ENCODE measurements around the gene CELA2A. TPM values are rescaled to one million over a fixed set of nuclear protein-coding genes. Genes with fewer than 3 reads are reported as not detected.

CELA2A gene
- polyA plus RNA-seq, 2 donors: not detected

DNA sequence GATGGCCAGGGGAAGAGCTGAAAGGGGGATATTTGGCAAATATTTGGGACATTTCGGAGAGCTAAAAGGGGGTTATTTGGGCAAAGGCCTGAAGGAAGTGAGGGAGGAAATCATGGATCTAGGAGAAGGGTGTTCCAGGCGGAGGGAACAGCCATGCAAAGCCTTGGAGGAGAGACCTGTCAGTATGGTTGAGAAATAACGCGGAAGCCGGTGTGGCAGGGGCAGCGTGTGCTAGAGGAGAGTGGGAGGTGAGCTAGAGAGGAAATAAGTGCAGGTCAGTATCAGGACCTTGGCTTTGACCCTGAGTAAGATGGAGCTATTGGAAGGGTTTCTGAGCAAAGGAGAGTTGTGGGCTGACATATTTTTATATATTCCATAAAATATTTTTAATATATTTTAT lies 15.3 kb upstream of the CELA2A start:
- Histone ChIP-seq H3K27me3 (ENCODE audit: control insufficient read depth in 1 of 2, insufficient read depth in 2 of 2, low read length in 2 of 2) (no peaks in the 10 kb centered on the region), H3K36me3 (ENCODE audit: control insufficient read depth in 2 of 2, insufficient read depth in 2 of 2, low read length in 1 of 2) (no peaks in the 10 kb centered on the region), H3K4me3 (ENCODE audit: low read depth in 1 of 2, low read length in 2 of 2) (no peak overlapping the region), H3K27ac (ENCODE audit: low read depth in 2 of 2, low read length in 1 of 2) (no peak overlapping the region), H3K4me1 (ENCODE audit: control insufficient read depth in 2 of 2, insufficient read depth in 2 of 2, low read length in 1 of 2) (peaks cover 0 to 2% of the 10 kb centered on the region in 2 donors), H3K9me3 (ENCODE audit: control insufficient read depth in 2 of 2, insufficient read depth in 1 of 2, low read depth in 1 of 2, low read length in 1 of 2) (no peaks in the 10 kb centered on the region)
- 78 to 89% methylated on average over 6 of the region's 6 CpGs for WGBS, 2 donors

DNA sequence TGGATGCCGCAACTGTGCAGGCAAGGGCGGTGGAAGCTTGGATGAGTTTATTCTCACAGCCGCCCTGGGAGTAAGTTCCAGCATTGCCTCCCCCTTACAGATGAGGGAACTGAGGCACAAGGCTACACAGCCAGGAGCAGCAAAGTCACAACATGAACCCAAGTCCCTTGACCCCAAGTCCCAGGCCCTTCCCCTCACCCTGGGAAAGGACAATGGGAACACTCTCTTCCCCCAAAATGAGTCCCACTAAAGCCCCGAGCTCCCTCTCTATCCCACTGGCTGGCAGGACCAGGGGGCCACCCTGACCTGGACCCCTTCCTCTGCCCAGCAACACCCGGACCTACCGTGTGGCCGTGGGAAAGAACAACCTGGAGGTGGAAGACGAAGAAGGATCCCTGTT lies 14.4 kb upstream of the CELA2A start:
- no peak overlapping the region for H3K27ac ChIP-seq (ENCODE audit: low read depth in 2 of 2, low read length in 1 of 2)
- H3K27me3 ChIP-seq (ENCODE audit: control insufficient read depth in 1 of 2, insufficient read depth in 2 of 2, low read length in 2 of 2): no peaks in the 10 kb centered on the region
- H3K4me3 ChIP-seq (ENCODE audit: low read depth in 1 of 2, low read length in 2 of 2): no peak overlapping the region
- no peaks in the 10 kb centered on the region for H3K36me3 ChIP-seq (ENCODE audit: control insufficient read depth in 2 of 2, insufficient read depth in 2 of 2, low read length in 1 of 2)
- 90 to 93% methylated on average over 8 of the region's 8 CpGs for WGBS, 2 donors
- no peaks in the 10 kb centered on the region for H3K9me3 ChIP-seq (ENCODE audit: control insufficient read depth in 2 of 2, insufficient read depth in 1 of 2, low read depth in 1 of 2, low read length in 1 of 2)
- H3K4me1 ChIP-seq (ENCODE audit: control insufficient read depth in 2 of 2, insufficient read depth in 2 of 2, low read length in 1 of 2): peaks cover 0 to 1% of the 10 kb centered on the region in 2 donors

DNA sequence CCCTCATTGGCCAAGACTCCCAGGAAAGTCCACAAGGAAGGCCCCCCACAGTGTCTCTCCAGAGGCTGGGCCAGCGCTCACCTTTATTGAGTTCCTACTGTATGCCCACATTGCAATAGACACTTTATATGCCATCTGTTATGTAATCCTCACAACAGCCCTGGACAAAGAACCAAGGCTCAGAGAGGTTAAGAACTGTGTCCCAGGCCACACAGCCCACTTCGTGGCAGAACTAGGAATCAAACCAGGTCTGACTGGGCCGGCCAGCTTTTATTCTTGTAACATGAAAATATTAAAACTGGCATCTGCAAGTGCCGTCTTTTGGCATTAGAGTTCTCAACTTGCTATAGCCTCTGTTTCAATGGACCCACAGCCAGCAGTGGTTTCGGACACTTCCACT lies 13.8 kb upstream of the CELA2A start:
- no peaks in the 10 kb centered on the region for H3K4me1 ChIP-seq (ENCODE audit: control insufficient read depth in 2 of 2, insufficient read depth in 2 of 2, low read length in 1 of 2)
- WGBS, 2 donors: 83 to 86% methylated on average over 5 of the region's 5 CpGs
- H3K36me3 ChIP-seq (ENCODE audit: control insufficient read depth in 2 of 2, insufficient read depth in 2 of 2, low read length in 1 of 2): no peaks in the 10 kb centered on the region
- H3K27me3 ChIP-seq (ENCODE audit: control insufficient read depth in 1 of 2, insufficient read depth in 2 of 2, low read length in 2 of 2): no peaks in the 10 kb centered on the region
- no peaks in the 10 kb centered on the region for H3K9me3 ChIP-seq (ENCODE audit: control insufficient read depth in 2 of 2, insufficient read depth in 1 of 2, low read depth in 1 of 2, low read length in 1 of 2)
- H3K27ac ChIP-seq (ENCODE audit: low read depth in 2 of 2, low read length in 1 of 2): no peak overlapping the region
- H3K4me3 ChIP-seq (ENCODE audit: low read depth in 1 of 2, low read length in 2 of 2): no peak overlapping the region

DNA sequence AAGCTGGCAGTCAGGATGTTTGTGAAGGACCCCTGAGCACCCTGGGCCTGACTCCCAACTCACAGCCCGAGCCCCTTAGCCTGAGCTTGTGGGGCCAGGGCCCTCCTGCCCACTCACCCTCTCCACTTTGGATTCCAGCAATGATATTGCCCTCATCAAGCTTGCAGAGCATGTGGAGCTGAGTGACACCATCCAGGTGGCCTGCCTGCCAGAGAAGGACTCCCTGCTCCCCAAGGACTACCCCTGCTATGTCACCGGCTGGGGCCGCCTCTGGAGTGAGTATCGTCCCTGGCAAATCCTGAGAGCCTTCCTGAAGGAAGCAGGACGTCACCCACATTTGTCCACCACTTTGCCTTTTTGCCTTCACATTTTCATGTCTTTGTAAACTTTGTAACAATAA lies 13.3 kb upstream of the CELA2A start:
- WGBS, 2 donors: 71 to 79% methylated on average over 5 of the region's 5 CpGs
- Histone ChIP-seq H3K27ac (ENCODE audit: low read depth in 2 of 2, low read length in 1 of 2) (no peak overlapping the region), H3K4me1 (ENCODE audit: control insufficient read depth in 2 of 2, insufficient read depth in 2 of 2, low read length in 1 of 2) (no peaks in the 10 kb centered on the region), H3K9me3 (ENCODE audit: control insufficient read depth in 2 of 2, insufficient read depth in 1 of 2, low read depth in 1 of 2, low read length in 1 of 2) (no peaks in the 10 kb centered on the region), H3K4me3 (ENCODE audit: low read depth in 1 of 2, low read length in 2 of 2) (no peak overlapping the region), H3K27me3 (ENCODE audit: control insufficient read depth in 1 of 2, insufficient read depth in 2 of 2, low read length in 2 of 2) (no peaks in the 10 kb centered on the region), H3K36me3 (ENCODE audit: control insufficient read depth in 2 of 2, insufficient read depth in 2 of 2, low read length in 1 of 2) (no peaks in the 10 kb centered on the region)

DNA sequence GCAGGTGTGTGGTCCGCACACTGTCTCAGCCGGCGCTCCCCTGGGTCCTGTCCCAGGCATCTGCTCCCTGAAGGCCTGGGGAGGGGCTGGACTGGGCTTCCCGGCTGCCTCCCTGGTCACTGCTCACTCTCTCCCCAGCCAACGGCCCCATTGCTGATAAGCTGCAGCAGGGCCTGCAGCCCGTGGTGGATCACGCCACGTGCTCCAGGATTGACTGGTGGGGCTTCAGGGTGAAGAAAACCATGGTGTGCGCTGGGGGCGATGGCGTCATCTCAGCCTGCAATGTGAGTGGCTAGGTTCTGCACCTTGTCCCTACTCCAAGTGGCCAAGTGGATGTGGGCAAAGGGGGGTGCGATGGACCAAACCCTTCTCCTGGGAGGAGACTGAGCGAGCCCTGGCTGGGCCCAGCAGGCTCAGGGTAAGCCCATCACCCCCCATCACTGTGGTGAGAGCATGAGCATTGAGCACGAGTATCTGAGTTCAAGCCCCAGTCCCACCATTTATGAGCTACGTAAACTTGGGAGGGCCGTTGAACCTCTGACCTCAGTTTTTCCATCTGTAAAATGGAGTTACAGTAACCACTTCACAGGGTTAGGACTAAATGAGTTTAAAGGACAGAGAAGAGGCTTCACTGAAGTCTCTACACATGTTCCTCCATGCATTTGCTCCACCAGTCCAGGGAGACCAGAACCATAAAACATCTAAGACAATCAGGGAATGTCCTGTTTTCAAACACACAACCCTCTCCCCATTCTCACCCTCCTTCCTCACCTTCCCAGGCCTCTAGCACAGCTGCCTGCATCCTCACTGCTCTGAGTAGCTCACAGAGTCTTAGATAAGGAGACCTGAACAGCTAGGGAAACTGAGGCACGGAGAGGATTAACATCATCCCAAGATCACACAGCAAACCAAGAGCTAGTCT lies 11.8 kb upstream of the CELA2A start:
- Histone ChIP-seq H3K4me3 (ENCODE audit: low read depth in 1 of 2, low read length in 2 of 2) (no peak overlapping the region), H3K9me3 (ENCODE audit: control insufficient read depth in 2 of 2, insufficient read depth in 1 of 2, low read depth in 1 of 2, low read length in 1 of 2) (no peaks in the 10 kb centered on the region), H3K36me3 (ENCODE audit: control insufficient read depth in 2 of 2, insufficient read depth in 2 of 2, low read length in 1 of 2) (no peaks in the 10 kb centered on the region), H3K27me3 (ENCODE audit: control insufficient read depth in 1 of 2, insufficient read depth in 2 of 2, low read length in 2 of 2) (no peaks in the 10 kb centered on the region), H3K4me1 (ENCODE audit: control insufficient read depth in 2 of 2, insufficient read depth in 2 of 2, low read length in 1 of 2) (no peaks in the 10 kb centered on the region), H3K27ac (ENCODE audit: low read depth in 2 of 2, low read length in 1 of 2) (no peak overlapping the region)
- 78 to 86% methylated on average over 17 of the region's 17 CpGs for WGBS, 2 donors

DNA sequence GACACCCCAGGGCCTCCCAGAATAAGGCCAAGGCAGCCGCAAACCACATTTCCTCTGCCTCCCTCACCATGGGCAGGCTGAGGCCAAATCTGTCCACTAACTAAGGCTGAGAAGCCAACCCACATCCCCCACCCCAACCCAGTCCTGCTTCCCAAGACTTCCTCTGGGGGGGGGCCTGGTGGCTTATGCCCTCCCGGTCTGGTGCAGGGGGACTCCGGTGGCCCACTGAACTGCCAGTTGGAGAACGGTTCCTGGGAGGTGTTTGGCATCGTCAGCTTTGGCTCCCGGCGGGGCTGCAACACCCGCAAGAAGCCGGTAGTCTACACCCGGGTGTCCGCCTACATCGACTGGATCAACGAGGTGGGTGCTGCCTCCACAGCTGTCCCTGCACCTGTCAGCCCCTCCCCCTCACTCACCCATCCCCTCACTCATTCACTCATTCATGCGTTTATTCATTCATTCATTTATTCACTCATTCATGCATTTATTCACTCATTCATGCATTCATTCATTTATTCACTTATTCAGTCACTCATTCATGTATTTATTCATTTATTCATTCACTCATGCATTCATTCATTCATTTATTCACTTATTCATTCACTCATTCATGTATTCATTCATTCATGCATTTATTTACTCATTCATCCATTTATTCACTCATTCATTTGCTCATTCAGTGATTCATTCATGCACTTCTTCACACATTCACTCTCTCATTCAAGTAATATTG lies 11.0 kb upstream of the CELA2A start:
- Histone ChIP-seq H3K27me3 (ENCODE audit: control insufficient read depth in 1 of 2, insufficient read depth in 2 of 2, low read length in 2 of 2) (no peaks in the 10 kb centered on the region), H3K4me3 (ENCODE audit: low read depth in 1 of 2, low read length in 2 of 2) (no peak overlapping the region), H3K36me3 (ENCODE audit: control insufficient read depth in 2 of 2, insufficient read depth in 2 of 2, low read length in 1 of 2) (no peaks in the 10 kb centered on the region), H3K4me1 (ENCODE audit: control insufficient read depth in 2 of 2, insufficient read depth in 2 of 2, low read length in 1 of 2) (no peaks in the 10 kb centered on the region), H3K9me3 (ENCODE audit: control insufficient read depth in 2 of 2, insufficient read depth in 1 of 2, low read depth in 1 of 2, low read length in 1 of 2) (no peaks in the 10 kb centered on the region), H3K27ac (ENCODE audit: low read depth in 2 of 2, low read length in 1 of 2) (no peak overlapping the region)
- 77 to 79% methylated on average over 14 of the region's 14 CpGs for WGBS, 2 donors

DNA sequence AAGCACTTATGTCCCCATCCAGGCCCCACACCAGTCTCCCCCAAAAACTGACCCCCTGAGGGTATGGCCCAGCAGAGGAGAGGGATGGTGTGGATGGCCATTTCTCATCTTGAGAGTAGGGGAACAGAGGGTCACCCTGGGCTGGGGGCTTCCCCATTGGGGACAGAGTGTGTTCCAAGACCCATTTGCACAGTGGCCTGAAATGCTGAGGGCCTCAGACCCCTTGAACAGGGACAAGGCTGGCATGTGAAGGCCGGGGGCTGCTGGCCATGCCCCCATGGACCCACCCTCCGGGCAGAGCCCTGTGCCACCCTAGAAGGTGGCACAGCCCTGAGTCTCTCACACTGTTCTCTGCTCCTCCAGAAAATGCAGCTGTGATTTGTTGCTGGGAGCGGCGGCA lies 10.3 kb upstream of the CELA2A start:
- H3K4me1 ChIP-seq (ENCODE audit: control insufficient read depth in 2 of 2, insufficient read depth in 2 of 2, low read length in 1 of 2): no peaks in the 10 kb centered on the region
- H3K4me3 ChIP-seq (ENCODE audit: low read depth in 1 of 2, low read length in 2 of 2): no peak overlapping the region
- H3K27ac ChIP-seq (ENCODE audit: low read depth in 2 of 2, low read length in 1 of 2): no peak overlapping the region
- no peaks in the 10 kb centered on the region for H3K36me3 ChIP-seq (ENCODE audit: control insufficient read depth in 2 of 2, insufficient read depth in 2 of 2, low read length in 1 of 2)
- no peaks in the 10 kb centered on the region for H3K9me3 ChIP-seq (ENCODE audit: control insufficient read depth in 2 of 2, insufficient read depth in 1 of 2, low read depth in 1 of 2, low read length in 1 of 2)
- 76 to 90% methylated on average over 4 of the region's 4 CpGs for WGBS, 2 donors
- H3K27me3 ChIP-seq (ENCODE audit: control insufficient read depth in 1 of 2, insufficient read depth in 2 of 2, low read length in 2 of 2): peaks cover 0 to under 1% of the 10 kb centered on the region in 2 donors

DNA sequence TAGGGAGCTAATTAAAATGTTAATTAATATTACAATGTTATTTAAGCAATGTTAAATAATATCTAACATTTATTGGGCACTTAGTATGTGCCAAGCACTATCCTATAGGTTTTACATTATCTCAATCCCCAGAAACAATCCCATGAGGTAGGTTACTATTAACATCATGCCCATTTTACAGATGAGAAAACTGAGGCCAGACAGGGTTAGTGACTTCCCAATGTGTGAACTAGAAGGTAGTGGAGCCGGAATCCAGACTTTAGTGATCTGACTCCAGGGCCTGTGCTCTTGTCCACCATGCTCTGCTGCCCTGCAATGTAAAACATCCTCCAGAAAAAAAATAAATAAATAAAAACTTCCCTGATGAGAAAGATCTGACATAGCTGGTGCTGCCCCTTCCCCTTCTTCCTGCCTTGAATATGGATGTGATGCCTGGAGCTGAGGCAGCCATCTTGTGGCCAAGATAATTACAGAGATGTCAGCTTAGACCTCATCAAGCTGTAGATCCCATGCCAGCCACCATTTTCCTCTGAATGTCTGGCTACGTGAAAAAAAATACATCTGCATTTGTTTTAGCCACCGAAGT lies 7.6 kb upstream of the CELA2A start:
- Histone ChIP-seq H3K27ac (ENCODE audit: low read depth in 2 of 2, low read length in 1 of 2) (no peak overlapping the region), H3K27me3 (ENCODE audit: control insufficient read depth in 1 of 2, insufficient read depth in 2 of 2, low read length in 2 of 2) (peaks cover 0 to 3% of the 10 kb centered on the region in 2 donors), H3K4me3 (ENCODE audit: low read depth in 1 of 2, low read length in 2 of 2) (no peak overlapping the region), H3K36me3 (ENCODE audit: control insufficient read depth in 2 of 2, insufficient read depth in 2 of 2, low read length in 1 of 2) (no peaks in the 10 kb centered on the region), H3K4me1 (ENCODE audit: control insufficient read depth in 2 of 2, insufficient read depth in 2 of 2, low read length in 1 of 2) (no peaks in the 10 kb centered on the region), H3K9me3 (ENCODE audit: control insufficient read depth in 2 of 2, insufficient read depth in 1 of 2, low read depth in 1 of 2, low read length in 1 of 2) (no peaks in the 10 kb centered on the region)
- 90 to 93% methylated on average over 3 of the region's 3 CpGs for WGBS, 2 donors

DNA sequence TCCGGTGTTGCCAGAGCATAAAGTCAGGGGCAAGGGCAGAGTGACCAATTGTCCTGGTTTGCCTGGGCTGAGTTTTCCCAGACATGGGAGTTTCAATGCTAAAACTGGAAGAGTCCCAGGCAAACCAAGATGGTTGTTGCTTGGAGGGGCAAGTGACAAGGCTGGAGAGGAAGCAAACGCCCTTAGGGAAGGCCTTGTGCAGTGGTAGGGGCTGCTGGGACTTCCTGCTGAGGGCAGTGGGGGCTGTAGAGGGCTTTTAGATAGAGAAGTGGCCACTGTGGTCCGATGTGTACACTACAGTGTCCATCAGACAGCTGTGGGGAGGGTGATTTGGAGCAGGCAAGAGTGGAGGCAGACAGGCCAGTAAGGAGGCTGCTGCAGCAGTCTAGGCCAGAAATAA lies 7.0 kb upstream of the CELA2A start:
- Histone ChIP-seq H3K4me3 (ENCODE audit: low read depth in 1 of 2, low read length in 2 of 2) (no peak overlapping the region), H3K9me3 (ENCODE audit: control insufficient read depth in 2 of 2, insufficient read depth in 1 of 2, low read depth in 1 of 2, low read length in 1 of 2) (no peaks in the 10 kb centered on the region), H3K27me3 (ENCODE audit: control insufficient read depth in 1 of 2, insufficient read depth in 2 of 2, low read length in 2 of 2) (peaks cover 0 to 3% of the 10 kb centered on the region in 2 donors), H3K27ac (ENCODE audit: low read depth in 2 of 2, low read length in 1 of 2) (no peak overlapping the region), H3K4me1 (ENCODE audit: control insufficient read depth in 2 of 2, insufficient read depth in 2 of 2, low read length in 1 of 2) (no peaks in the 10 kb centered on the region), H3K36me3 (ENCODE audit: control insufficient read depth in 2 of 2, insufficient read depth in 2 of 2, low read length in 1 of 2) (no peaks in the 10 kb centered on the region)
- 65 to 76% methylated on average over 3 of the region's 3 CpGs for WGBS, 2 donors
